CD14-positive monocyte (primary cell): ENCODE measurements around the gene RBKS. TPM values are rescaled to one million over a fixed set of nuclear protein-coding genes. Genes with fewer than 3 reads are reported as not detected.

ENCODE experiments used
- DNase-seq, 3 donors: peaks; one replicate each; pipeline ENCODE4 v3.0.0-alpha.2; 2011 to 2022
- H2AFZ ChIP-seq: 2 replicates; pipeline ENCODE4 v1.6.0; 2012; ENCODE audit warnings: mild to moderate bottlenecking, low read depth, low read length, inconsistent platforms; ENCODE audit not compliant: insufficient read depth, poor library complexity, severe bottlenecking
- H3K27ac ChIP-seq, 2 donors: 1 replicate in 1 of 2; 2 replicates in 1 of 2; pipeline ENCODE4 v1.5.1; 2012 to 2013; ENCODE audit warnings: low read length in 2 of 2, control low read depth in 1 of 2, inconsistent platforms in 1 of 2, low read depth in 1 of 2, mild to moderate bottlenecking in 1 of 2
- H3K27me3 ChIP-seq, 2 donors: one replicate each; pipeline versions ENCODE4 v1.6.0 to v1.6.1; 2011 to 2013; ENCODE audit warnings: low read length in 2 of 2; ENCODE audit not compliant: control insufficient read depth in 2 of 2, insufficient read depth in 2 of 2
- H3K36me3 ChIP-seq, 2 donors: replicated peaks in 1 of 2; 1 replicate in 1 of 2; 2 replicates in 1 of 2; pipeline versions ENCODE4 v1.5.1 to v1.6.1; 2012 to 2013; ENCODE audit warnings: low read length in 2 of 2, control low read depth in 1 of 2, inconsistent platforms in 1 of 2, mild to moderate bottlenecking in 1 of 2; ENCODE audit not compliant: insufficient read depth in 2 of 2, control insufficient read depth in 1 of 2
- H3K4me1 ChIP-seq, 2 donors: 1 replicate in 1 of 2; 2 replicates in 1 of 2; pipeline versions ENCODE4 v1.5.1 to v1.6.1; 2012 to 2013; ENCODE audit warnings: low read length in 2 of 2, control low read depth in 1 of 2, inconsistent platforms in 1 of 2, mild to moderate bottlenecking in 1 of 2, moderate library complexity in 1 of 2; ENCODE audit not compliant: insufficient read depth in 2 of 2, control insufficient read depth in 1 of 2
- H3K4me2 ChIP-seq: replicated peaks from 2 replicates; pipeline ENCODE3; 2012; ENCODE audit warnings: low read length, moderate library complexity, mild to moderate bottlenecking; ENCODE audit not compliant: poor library complexity, severe bottlenecking; ENCODE audit errors: extremely low read depth
- H3K4me3 ChIP-seq, 3 experiments: fragments of 200-600 bp in 1 of 3; sonication (generic) in 1 of 3; replicated peaks in 1 of 3; 1 replicate in 2 of 3; 2 replicates in 1 of 3; pipeline ENCODE4 v1.5.1; 2011 to 2013; ENCODE audit warnings: low read length in 3 of 3, mild to moderate bottlenecking in 3 of 3, control low read depth in 2 of 3, low read depth in 2 of 3, inconsistent platforms in 1 of 3, moderate library complexity in 1 of 3
- H3K79me2 ChIP-seq: 2 replicates; pipeline ENCODE4 v1.6.0; 2012; ENCODE audit warnings: mild to moderate bottlenecking, control low read depth, inconsistent platforms, low read length, moderate library complexity; ENCODE audit not compliant: insufficient read depth
- H3K9ac ChIP-seq: 2 replicates; pipeline ENCODE4 v1.6.0; 2017; ENCODE audit warnings: low read length, mild to moderate bottlenecking; ENCODE audit not compliant: insufficient read depth, poor library complexity, severe bottlenecking
- H3K9me3 ChIP-seq, 2 donors: replicated peaks in 1 of 2; 1 replicate in 1 of 2; 2 replicates in 1 of 2; pipeline versions ENCODE4 v1.5.1 to v1.6.1; 2012 to 2013; ENCODE audit warnings: low read length in 2 of 2, control low read depth in 1 of 2; ENCODE audit not compliant: control insufficient read depth in 1 of 2, insufficient read depth in 1 of 2
- H4K20me1 ChIP-seq: 2 replicates; pipeline ENCODE4 v1.6.0; 2012; ENCODE audit warnings: mild to moderate bottlenecking, low read length, control low read depth, moderate library complexity; ENCODE audit not compliant: insufficient read depth
- H3K27ac Mint-ChIP-seq, 7 donors: one replicate each; pipeline ENCODE4 v1.8.0; 2020; ENCODE audit warnings: mild to moderate bottlenecking in 7 of 7, mixed read lengths in 7 of 7, moderate library complexity in 6 of 7, inconsistent platforms in 2 of 7
- H3K27me3 Mint-ChIP-seq, 3 donors: one replicate each; pipeline ENCODE4 v1.8.0; 2021 to 2022; ENCODE audit warnings: low read depth in 3 of 3, mild to moderate bottlenecking in 3 of 3, mixed read lengths in 3 of 3, moderate library complexity in 3 of 3, inconsistent platforms in 1 of 3
- H3K36me3 Mint-ChIP-seq, 2 donors: one replicate each; pipeline ENCODE4 v1.8.0; 2020; ENCODE audit warnings: mixed read lengths in 2 of 2, inconsistent platforms in 1 of 2, mild to moderate bottlenecking in 1 of 2
- H3K4me1 Mint-ChIP-seq: one replicate; pipeline ENCODE4 v1.8.0; 2020; ENCODE audit warnings: mild to moderate bottlenecking, mixed read lengths
- H3K4me3 Mint-ChIP-seq, 2 donors: one replicate each; pipeline ENCODE4 v1.8.0; 2020; ENCODE audit warnings: mild to moderate bottlenecking in 2 of 2, mixed read lengths in 2 of 2, moderate library complexity in 1 of 2
- H3K9me3 Mint-ChIP-seq, 7 donors: one replicate each; pipeline ENCODE4 v1.8.0; 2020 to 2022; ENCODE audit warnings: mixed read lengths in 7 of 7, mild to moderate bottlenecking in 6 of 7, moderate library complexity in 6 of 7, inconsistent platforms in 2 of 7
- CTCF ChIP-seq: fragments of 200-600 bp; IDR thresholded peaks from one replicate; pipeline ENCODE4 v1.8.0; 2022; ENCODE audit warnings: antibody characterized with exemption, mild to moderate bottlenecking
- WGBS: methylation state at CpG from one replicate; pipeline ENCODE4 v1.1.5; 2013; ENCODE audit warnings: missing lambda C conversion rate; ENCODE audit not compliant: insufficient coverage; 5-methylcytosine and 5-hydroxymethylcytosine counted together
- intact Hi-C, 2 donors: fragments of 100-400 bp; cut with micrococcal nuclease; formaldehyde crosslinking; loops; one replicate each; pipeline versions ENCODE4 v1.15.0 to v1.15.1; 2023
- polyA plus RNA-seq, 3 donors: library from polyadenylated mRNA; depleted of rRNA in 1 of 3; unstranded in 2 of 3; stranded (reverse) in 1 of 3; fragments of 300-500 nt in 2 of 3; fragments of >200 nt in 1 of 3; fragmentation: Illumina TruSeq in 2 of 3; gene quantifications; 1 replicate in 2 of 3; 2 replicates in 1 of 3; pipeline ENCODE4 v1.2.3, GENCODE V29; 2012 to 2021

Gene RBKS
- polyA plus RNA-seq, 3 donors = 3.9 to 39.1 (median 4.3) TPM

- no CpG with 5 or more reads among the region's 2 CpGs for WGBS
- no peak for TF ChIP-seq CTCF
- H3K27me3 Mint-ChIP-seq = peaks cover 0 to 4% (median 0%) of the 10 kb centered on the region in 3 donors
Observed at GRCh38 chr2:27803046-27803445, 87.1 kb downstream of the RBKS start.

DNA sequence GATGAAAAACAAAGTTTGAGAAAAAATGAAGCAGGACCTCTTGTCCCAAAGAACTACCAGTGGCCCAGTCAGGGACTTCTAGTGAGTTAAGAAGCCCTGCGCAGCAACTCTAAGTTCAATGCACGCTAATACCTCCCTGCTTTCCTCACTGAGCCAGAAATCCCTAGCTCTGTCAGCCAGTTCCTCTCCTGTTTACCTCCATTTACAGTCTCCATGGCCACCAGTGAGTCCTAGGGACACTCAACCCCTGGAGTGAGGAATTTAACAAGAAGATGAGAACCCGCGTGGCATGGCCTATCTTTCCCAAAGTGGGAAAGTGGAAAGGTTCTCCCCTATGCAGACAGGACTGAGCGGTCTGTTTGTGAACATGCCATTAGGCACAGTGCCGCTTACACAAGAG lies 87.6 kb downstream of the RBKS start:
- no peak for TF ChIP-seq CTCF
- no peaks in the 10 kb centered on the region for H3K9me3 ChIP-seq
- no peak overlapping the region for H3K4me3 Mint-ChIP-seq
- no peak for DNase-seq
- H3K4me3 ChIP-seq = no peak overlapping the region
- H3K27ac Mint-ChIP-seq = peak overlapping the region in 5 of 7 donors; percentile 78 to 90 (median 88)
- peaks cover under 1 to 7% (median 3%) of the 10 kb centered on the region in 7 donors for H3K9me3 Mint-ChIP-seq
- H3K4me1 Mint-ChIP-seq = peaks cover 80% of the 10 kb centered on the region
- intact Hi-C loops = no loop called here
- H3K9ac ChIP-seq = no peak overlapping the region
- H3K4me2 ChIP-seq = no peak overlapping the region
- no peaks in the 10 kb centered on the region for H3K27me3 ChIP-seq
- H3K36me3 Mint-ChIP-seq = peaks cover 0 to 4% of the 10 kb centered on the region in 2 donors
- no peak overlapping the region for H2AFZ ChIP-seq
- H4K20me1 ChIP-seq = no peaks in the 10 kb centered on the region
- peak overlapping the region in 1 of 2 donors; percentile 71 for H3K27ac ChIP-seq
- H3K79me2 ChIP-seq = peaks cover 25% of the 10 kb centered on the region
- no peaks in the 10 kb centered on the region for H3K36me3 ChIP-seq
- H3K4me1 ChIP-seq = peaks cover 76 to 90% of the 10 kb centered on the region in 2 donors
- H3K27me3 Mint-ChIP-seq = peaks cover 0 to 4% (median 0%) of the 10 kb centered on the region in 3 donors
- 93% methylated on average over 2 of the region's 6 CpGs for WGBS

More at GRCh38 chr2:27803046-27803445, 87.1 kb downstream of the RBKS start:
- no peaks in the 10 kb centered on the region for H4K20me1 ChIP-seq
- H3K9ac ChIP-seq = no peak overlapping the region
- H3K4me2 ChIP-seq = no peak overlapping the region
- H3K27ac ChIP-seq = peak overlapping the region; percentile 58 to 71
- H3K4me3 ChIP-seq = no peak overlapping the region
- H2AFZ ChIP-seq = no peak overlapping the region
- Mint-ChIP-seq H3K36me3 (peaks cover 0 to 3% of the 10 kb centered on the region in 2 donors), H3K4me3 (no peak overlapping the region), H3K9me3 (peaks cover 0 to 5% (median 3%) of the 10 kb centered on the region in 7 donors), H3K27ac (peak overlapping the region; percentile 78 to 90 (median 87)), H3K4me1 (peaks cover 80% of the 10 kb centered on the region)
- H3K9me3 ChIP-seq = no peaks in the 10 kb centered on the region
- H3K4me1 ChIP-seq = peaks cover 75 to 90% of the 10 kb centered on the region in 2 donors
- intact Hi-C loops = no loop called here
- peak in 2 of 3 donors; percentile 43 to 47 for DNase-seq
- no peaks in the 10 kb centered on the region for H3K36me3 ChIP-seq
- H3K27me3 ChIP-seq = no peaks in the 10 kb centered on the region
- peaks cover 30% of the 10 kb centered on the region for H3K79me2 ChIP-seq
